Heart left ventricle (tissue), 13 donors: ENCODE measurements around the gene MAPK13.

Source experiments
- CTCF ChIP-seq, 12 donors: fragments of 200-600 bp; sonication (generic) in 4 of 12; IDR thresholded peaks; one replicate each; pipeline versions ENCODE4 v1.5.0 to v1.8.0; 2018 to 2022; ENCODE audit warnings: antibody characterized with exemption in 12 of 12, mild to moderate bottlenecking in 5 of 12
- POLR2A ChIP-seq, 2 donors: fragments of 450-650 bp; IDR thresholded peaks; one replicate each; pipeline ENCODE4 v1.6.1; 2017; ENCODE audit warnings: antibody characterized with exemption in 2 of 2, mild to moderate bottlenecking in 2 of 2, moderate library complexity in 2 of 2
- donor health status: ischemic (EF 13 %, LVEDD 7.1; RV severe dilation, severe dysfunction).
- donor health status: DM: no; HTN: yes; CAD: no.
- donor health status: DM: no; HTN: no; CAD: no.
- donor health status: ischemic (EF 25% LVEDD 6.9; RV normal size, moderate dysfunction).
- donor health status: ischemic (EF 25% LVEDD 5.7; RV mildly dilated, moderate dysfunction).
- donor health status: ischemic (EF 35%, LVEDD 5.7; RV mildly dilated, moderate dysfunction).
- donor health status: nonischemic (EF 11% LVEDD 7.7; RV severe dilation, severe dysfunction).
- donor health status: DM: yes; HTN: yes; CAD: no.
- donor health status: PGD.
- donor health status: ischemic (EF 29% LVEDD 5.4; RV normal size, mild dysfunction).
- donor health status: nonischemic (EF 23%, LVEDD 6.1; RV moderate dilation, normal function).

GRCh38 chr6:36169023-36170007 lies 39.0 kb downstream of the MAPK13 start:
- TF ChIP-seq CTCF (IDR thresholded peaks at IDR 0.05): no peak
- no peak for TF ChIP-seq POLR2A (IDR thresholded peaks at IDR 0.05)
